ENCODE data around the gene CSNK2A1. TPM values are rescaled to one million over a fixed set of nuclear protein-coding genes. Genes with fewer than 3 reads are reported as not detected.
A peak's percentile ranks its signal among the peaks of the same experiment; 100 is the strongest.

CSNK2A1 gene
- total RNA-seq, 1 experiment from 2014 or later = 229 TPM

DNA sequence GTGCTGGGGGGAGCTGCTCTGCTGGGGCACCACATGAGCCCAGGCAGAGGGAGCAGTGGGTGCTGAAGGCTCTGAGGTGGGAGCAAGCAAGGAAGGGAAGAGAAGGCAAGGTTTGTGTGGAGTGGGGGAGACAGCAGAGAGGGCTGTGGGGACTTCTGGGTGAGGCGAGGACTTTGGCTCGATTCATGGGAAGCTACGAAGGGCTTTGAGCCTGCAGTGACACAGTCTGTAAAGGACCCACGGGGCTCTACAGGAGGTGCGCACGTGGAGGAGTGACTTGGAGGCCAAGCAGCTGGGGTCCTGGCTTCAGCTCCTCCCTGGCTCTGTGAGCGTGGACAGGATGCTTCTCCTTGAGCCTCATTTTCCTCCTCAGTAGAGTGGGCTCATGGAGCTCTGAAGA is 29.1 kb upstream of the CSNK2A1 start:
- H3K9me3 Mint-ChIP-seq = no peaks in the 10 kb centered on the region
- Histone ChIP-seq H4K20me1 (ENCODE audit: control insufficient read depth, insufficient read depth, insufficient read length) (no peaks in the 10 kb centered on the region), H3K27me3 (ENCODE audit: insufficient read depth, low read length) (no peaks in the 10 kb centered on the region), H2BK12ac (ENCODE audit: insufficient read length, low read depth, low read length) (no peak overlapping the region), H3K23me2 (ENCODE audit: insufficient read length, low read depth, low read length, poor library complexity, severe bottlenecking) (no peaks in the 10 kb centered on the region), H3K9me3 (ENCODE audit: control insufficient read depth, low read depth, low read length) (no peaks in the 10 kb centered on the region), H2AFZ (ENCODE audit: low read length) (no peak overlapping the region), H2BK15ac (ENCODE audit: low read depth, low read length) (no peak overlapping the region), H4K5ac (ENCODE audit: insufficient read length, low read depth, low read length) (no peak overlapping the region), H3K4ac (ENCODE audit: low read depth, low read length) (no peak overlapping the region), H3K14ac (ENCODE audit: insufficient read depth, low read length) (no peak overlapping the region), H3K79me2 (ENCODE audit: insufficient read depth, low read length) (no peaks in the 10 kb centered on the region), H4K8ac (replicated peaks; ENCODE audit: insufficient read length, low read depth, low read length) (no peak overlapping the region), H3K18ac (ENCODE audit: insufficient read length, low read depth, low read length) (no peak overlapping the region), H4K91ac (ENCODE audit: insufficient read length, low read depth, low read length) (no peak overlapping the region), H2BK20ac (ENCODE audit: low read depth, low read length, poor library complexity, severe bottlenecking) (no peak overlapping the region), H3K56ac (ENCODE audit: insufficient read length, low read depth, low read length) (no peak overlapping the region), H2BK120ac (ENCODE audit: low read depth, low read length, poor library complexity, severe bottlenecking) (no peak overlapping the region), H3K4me2 (ENCODE audit: insufficient read depth, insufficient read length, low read length) (no peak overlapping the region), H3K79me1 (ENCODE audit: insufficient read depth, low read depth, low read length, poor library complexity, severe bottlenecking) (no peaks in the 10 kb centered on the region), H3T11ph (ENCODE audit: low read length) (no peak overlapping the region), H3K23ac (ENCODE audit: insufficient read length, low read depth, low read length) (no peak overlapping the region), H2BK5ac (ENCODE audit: insufficient read length, low read length) (no peak overlapping the region), H2AK5ac (ENCODE audit: insufficient read length, low read length) (no peak overlapping the region), H3K27ac (ENCODE audit: insufficient read length, low read depth, low read length) (no peak overlapping the region), H3K4me1 (ENCODE audit: insufficient read depth, low read length) (peaks cover 11% of the 10 kb centered on the region), H3K9ac (ENCODE audit: extremely low read depth, insufficient read length, low read length) (no peak overlapping the region)
- no CpG with 5 or more reads among the region's 7 CpGs for WGBS (ENCODE audit: extremely low coverage, insufficient read length, low lambda C conversion rate)
- peaks cover 21% of the 10 kb centered on the region for H3K27me3 Mint-ChIP-seq (ENCODE audit: low read depth)
- peaks cover 0 to 1% (median 0%) of the 10 kb centered on the region in 3 experiments; a peak in 1 of 7 replicates for H3K36me3 Mint-ChIP-seq (ENCODE audit: insufficient read depth in 1 of 3, low read depth in 3 of 3)
- peaks cover 50% of the 10 kb centered on the region in 2 experiments for H3K4me1 Mint-ChIP-seq
- peak overlapping the region in 1 of 3 experiments; percentile 23; a peak in 1 of 7 replicates for H3K27ac Mint-ChIP-seq
- TF ChIP-seq, protein P1, sequence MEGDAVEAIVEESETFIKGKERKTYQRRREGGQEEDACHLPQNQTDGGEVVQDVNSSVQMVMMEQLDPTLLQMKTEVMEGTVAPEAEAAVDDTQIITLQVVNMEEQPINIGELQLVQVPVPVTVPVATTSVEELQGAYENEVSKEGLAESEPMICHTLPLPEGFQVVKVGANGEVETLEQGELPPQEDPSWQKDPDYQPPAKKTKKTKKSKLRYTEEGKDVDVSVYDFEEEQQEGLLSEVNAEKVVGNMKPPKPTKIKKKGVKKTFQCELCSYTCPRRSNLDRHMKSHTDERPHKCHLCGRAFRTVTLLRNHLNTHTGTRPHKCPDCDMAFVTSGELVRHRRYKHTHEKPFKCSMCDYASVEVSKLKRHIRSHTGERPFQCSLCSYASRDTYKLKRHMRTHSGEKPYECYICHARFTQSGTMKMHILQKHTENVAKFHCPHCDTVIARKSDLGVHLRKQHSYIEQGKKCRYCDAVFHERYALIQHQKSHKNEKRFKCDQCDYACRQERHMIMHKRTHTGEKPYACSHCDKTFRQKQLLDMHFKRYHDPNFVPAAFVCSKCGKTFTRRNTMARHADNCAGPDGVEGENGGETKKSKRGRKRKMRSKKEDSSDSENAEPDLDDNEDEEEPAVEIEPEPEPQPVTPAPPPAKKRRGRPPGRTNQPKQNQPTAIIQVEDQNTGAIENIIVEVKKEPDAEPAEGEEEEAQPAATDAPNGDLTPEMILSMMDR (conservative IDR thresholded peaks at IDR 0.05) = no peak
- DNase-seq = no peak
- H3K4me3 Mint-ChIP-seq = peak overlapping the region in 1 of 2 experiments; percentile 16; a peak in 1 of 5 replicates
